H1 (cell line): ENCODE measurements around the gene MGMT. TPM values are rescaled to one million over a fixed set of nuclear protein-coding genes. Genes with fewer than 3 reads are reported as not detected.

Source experiments
- CTCF ChIA-PET: fragments of 300-600 bp; sonication (Branson Sonifier 250); formaldehyde crosslinking; loops from one replicate; lab custom pipeline; 2021; ENCODE audit not compliant: partially characterized antibody; lab: Charles Lee
- POLR2A ChIA-PET: fragments of 300-600 bp; sonication (Branson Sonifier 250); formaldehyde crosslinking; loops from one replicate; lab custom pipeline; 2021; ENCODE audit warnings: inconsistent platforms; ENCODE audit not compliant: partially characterized antibody; lab: Charles Lee
- DNase-seq, 2 experiments: peaks; one replicate each; pipeline versions ENCODE4 v3.0.0 to v3.0.0-alpha.2; 2010 to 2022; ENCODE audit warnings: low spot score in 2 of 2, low read depth in 1 of 2, mixed read lengths in 1 of 2
- FAIRE-seq: peaks from 2 replicates; lab custom pipeline; 2011; peaks lifted over from hg19 to GRCh38; lab: Jason Lieb, UNC
- H2AFZ ChIP-seq: 2 replicates; pipeline ENCODE4 v1.8.1; 2012; ENCODE audit warnings: low read length, inconsistent platforms
- H2AK5ac ChIP-seq: 2 replicates; pipeline ENCODE4 v1.6.1; 2013; ENCODE audit warnings: low read depth, low read length
- H2BK120ac ChIP-seq: replicated peaks from 2 replicates; pipeline ENCODE3; 2013; ENCODE audit warnings: low read depth, low read length, inconsistent platforms
- H2BK12ac ChIP-seq: 2 replicates; pipeline ENCODE4 v1.6.1; 2013; ENCODE audit warnings: low read depth, low read length
- H2BK15ac ChIP-seq: 2 replicates; pipeline ENCODE4 v1.6.1; 2013; ENCODE audit warnings: low read length
- H2BK20ac ChIP-seq: 2 replicates; pipeline ENCODE4 v1.6.1; 2013; ENCODE audit warnings: low read length
- H2BK5ac ChIP-seq: 2 replicates; pipeline ENCODE4 v1.6.1; 2013; ENCODE audit warnings: low read depth, low read length
- H3K14ac ChIP-seq: 2 replicates; pipeline ENCODE4 v1.6.1; 2013; ENCODE audit warnings: inconsistent platforms; ENCODE audit not compliant: insufficient read length
- H3K18ac ChIP-seq: 2 replicates; pipeline ENCODE4 v1.6.1; 2013; ENCODE audit warnings: low read length; ENCODE audit errors: extremely low read depth
- H3K23ac ChIP-seq: 2 replicates; pipeline ENCODE4 v1.6.1; 2013; ENCODE audit warnings: inconsistent platforms; ENCODE audit not compliant: insufficient read length
- H3K23me2 ChIP-seq: 2 replicates; pipeline ENCODE4 v1.6.1; 2013; ENCODE audit warnings: low read depth, low read length
- H3K27ac ChIP-seq: 2 replicates; pipeline ENCODE4 v1.6.1; 2011; ENCODE audit warnings: low read depth, low read length, inconsistent platforms
- H3K27me3 ChIP-seq, 4 experiments: replicated peaks in 1 of 4; 1 replicate in 1 of 4; 2 replicates in 3 of 4; pipeline versions ENCODE4 v1.6.1 to v1.8.1; 2011 to 2013; ENCODE audit warnings: low read length in 3 of 4, mild to moderate bottlenecking in 3 of 4, inconsistent platforms in 2 of 4, mixed read lengths in 2 of 4, moderate library complexity in 1 of 4; ENCODE audit not compliant: control insufficient read depth in 3 of 4, insufficient read depth in 3 of 4; ENCODE audit errors: extremely low read depth in 1 of 4
- H3K36me3 ChIP-seq, 4 experiments: 2 replicates each; pipeline versions ENCODE4 v1.6.1 to v1.8.1; 2011 to 2013; ENCODE audit warnings: mild to moderate bottlenecking in 4 of 4, low read length in 3 of 4, moderate library complexity in 2 of 4, control low read depth in 1 of 4, inconsistent platforms in 1 of 4; ENCODE audit not compliant: insufficient read depth in 4 of 4, control insufficient read depth in 2 of 4
- H3K4ac ChIP-seq: replicated peaks from 2 replicates; pipeline ENCODE3; 2013; ENCODE audit warnings: low read length, low read depth, mixed read lengths, inconsistent platforms; ENCODE audit not compliant: insufficient read length
- H3K4me1 ChIP-seq, 4 experiments: replicated peaks in 1 of 4; 1 replicate in 1 of 4; 2 replicates in 3 of 4; pipeline versions ENCODE4 v1.6.1 to v1.8.1; 2011 to 2013; ENCODE audit warnings: low read length in 3 of 4, inconsistent platforms in 2 of 4, mixed read lengths in 1 of 4; ENCODE audit not compliant: insufficient read depth in 4 of 4, control insufficient read depth in 3 of 4
- H3K4me2 ChIP-seq, 2 experiments: 2 replicates each; pipeline versions ENCODE4 v1.6.1 to v1.8.1; 2011 to 2013; ENCODE audit warnings: low read depth in 2 of 2, low read length in 2 of 2, control low read depth in 1 of 2, inconsistent platforms in 1 of 2, mild to moderate bottlenecking in 1 of 2; ENCODE audit not compliant: insufficient read depth in 1 of 2
- H3K4me3 ChIP-seq, 4 experiments: fragments of 200-600, 300-600 bp in 1 of 4; sonication (generic), shearing (Covaris generic), sonication (Bioruptor Twin) in 1 of 4; 2 replicates each; pipeline versions ENCODE4 v1.5.1 to v1.8.1; 2011 to 2016; ENCODE audit warnings: low read length in 4 of 4, low read depth in 3 of 4, control low read depth in 2 of 4, inconsistent platforms in 2 of 4, mild to moderate bottlenecking in 2 of 4, mixed read lengths in 1 of 4, moderate library complexity in 1 of 4; ENCODE audit not compliant: insufficient read depth in 2 of 4; ENCODE audit errors: extremely low read depth in 1 of 4
- H3K56ac ChIP-seq: replicated peaks from 2 replicates; pipeline ENCODE3; 2013; ENCODE audit warnings: low read depth, mild to moderate bottlenecking, mixed read lengths, low read length, inconsistent platforms; ENCODE audit not compliant: insufficient read length
- H3K79me1 ChIP-seq: 2 replicates; pipeline ENCODE4 v1.6.1; 2013; ENCODE audit warnings: low read depth, low read length, control low read depth
- H3K79me2 ChIP-seq, 2 experiments: 2 replicates each; pipeline versions ENCODE4 v1.6.1 to v1.8.1; 2012 to 2013; ENCODE audit warnings: low read length in 2 of 2, mild to moderate bottlenecking in 2 of 2, inconsistent platforms in 1 of 2; ENCODE audit not compliant: insufficient read depth in 2 of 2, control insufficient read depth in 1 of 2
- H3K9ac ChIP-seq, 4 experiments: replicated peaks in 1 of 4; 1 replicate in 1 of 4; 2 replicates in 3 of 4; pipeline versions ENCODE4 v1.6.1 to v1.8.1; 2011 to 2013; ENCODE audit warnings: low read depth in 3 of 4, low read length in 3 of 4, control low read depth in 2 of 4, mild to moderate bottlenecking in 2 of 4, moderate library complexity in 2 of 4, inconsistent platforms in 1 of 4; ENCODE audit errors: extremely low read depth in 1 of 4
- H3K9me3 ChIP-seq, 2 experiments: 2 replicates each; pipeline versions ENCODE4 v1.6.1 to v1.8.1; 2012 to 2013; ENCODE audit warnings: mild to moderate bottlenecking in 2 of 2, moderate library complexity in 2 of 2, control low read depth in 1 of 2, inconsistent platforms in 1 of 2, low read depth in 1 of 2, low read length in 1 of 2, mixed read lengths in 1 of 2; ENCODE audit not compliant: insufficient read depth in 2 of 2
- H4K20me1 ChIP-seq, 2 experiments: replicated peaks in 1 of 2; 2 replicates each; pipeline versions ENCODE3 to v1.8.1; 2011 to 2013; ENCODE audit warnings: inconsistent platforms in 2 of 2, low read length in 2 of 2, mild to moderate bottlenecking in 1 of 2; ENCODE audit not compliant: insufficient read depth in 2 of 2, control insufficient read depth in 1 of 2
- H4K5ac ChIP-seq: 2 replicates; pipeline ENCODE4 v1.6.1; 2013; ENCODE audit warnings: low read length, low read depth, mixed read lengths, inconsistent platforms; ENCODE audit not compliant: insufficient read length
- H4K8ac ChIP-seq: 2 replicates; pipeline ENCODE4 v1.8.0; 2013; ENCODE audit warnings: mild to moderate bottlenecking, moderate library complexity, low read length, inconsistent platforms; ENCODE audit not compliant: insufficient read depth; ENCODE audit errors: extremely low read depth
- H4K91ac ChIP-seq: replicated peaks from 2 replicates; pipeline ENCODE3; 2013; ENCODE audit warnings: low read length, mixed read lengths, inconsistent platforms; ENCODE audit not compliant: insufficient read length
- FOSL1 ChIP-seq: IDR thresholded peaks from 2 replicates; pipeline ENCODE4 v1.6.1; 2011; ENCODE audit warnings: mild to moderate bottlenecking, low read depth, low read length, moderate library complexity; ENCODE audit not compliant: insufficient read depth
- GTF2F1 ChIP-seq: IDR thresholded peaks from 2 replicates; pipeline ENCODE4 v1.6.1; 2012; ENCODE audit warnings: low read depth, low read length, improper control_type of control experiment, borderline replicate concordance
- JUND ChIP-seq: IDR thresholded peaks from 2 replicates; pipeline ENCODE4 v1.6.1; 2011; ENCODE audit warnings: mild to moderate bottlenecking, improper control_type of control experiment, low read length
- RAD21 ChIP-seq, 2 experiments: IDR thresholded peaks in 1 of 2; conservative IDR thresholded peaks in 1 of 2; 2 replicates each; pipeline ENCODE4 v1.6.1; 2011; ENCODE audit warnings: low read depth in 2 of 2, low read length in 2 of 2, improper control_type of control experiment in 1 of 2, inconsistent platforms in 1 of 2, mild to moderate bottlenecking in 1 of 2, moderate library complexity in 1 of 2
- TAF1 ChIP-seq: IDR thresholded peaks from 2 replicates; pipeline ENCODE4 v1.6.1; 2011; ENCODE audit warnings: mild to moderate bottlenecking, low read depth, low read length
- TBP ChIP-seq: IDR thresholded peaks from 2 replicates; pipeline ENCODE4 v1.6.1; 2011; ENCODE audit warnings: low read depth, low read length, improper control_type of control experiment
- WGBS, 2 experiments: shearing (Covaris generic) in 1 of 2; methylation state at CpG; one replicate each; pipeline versions ENCODE4 v1.1.6 to v1.1.7; 2013 to 2015; ENCODE audit warnings: low lambda C conversion rate in 2 of 2, mixed read lengths in 2 of 2, inconsistent platforms in 1 of 2, low coverage in 1 of 2, missing lambda C conversion rate in 1 of 2; ENCODE audit not compliant: insufficient replicate concordance in 2 of 2, insufficient coverage in 1 of 2, insufficient read length in 1 of 2; ENCODE audit errors: extremely low coverage in 1 of 2, missing lambda C conversion rate in 1 of 2; 5-methylcytosine and 5-hydroxymethylcytosine counted together
- polyA plus RNA-seq, 7 experiments: library from polyadenylated mRNA; depleted of rRNA in 3 of 7; stranded (reverse) in 5 of 7; unstranded in 2 of 7; fragments of >200 nt in 5 of 7; fragments of 200-250 nt in 2 of 7; gene quantifications; 1 replicate in 5 of 7; 2 replicates in 1 of 7; 4 replicates in 1 of 7; pipeline versions ENCODE4 v1.2.1 to v1.2.3, GENCODE V29; 2011 to 2013; ENCODE audit warnings: missing spikeins in 2 of 7, mixed read lengths in 2 of 7
- total RNA-seq: library from RNA; stranded (reverse); fragmentation: NEBNext Ultra II Directional; extraction: Animal tissue kit (Norgen Biotek cat#: 25700); gene quantifications from 2 replicates; pipeline ENCODE4 v1.2.1, GENCODE V29; 2021

MGMT gene
- total and polyA plus RNA-seq, 2 of the 8 experiments (the other 6 are each of a cell fraction or from before 2014, with no cell fraction given) = 9.9 to 10.7 TPM

GRCh38 chr10:129706523-129706922 is 239.5 kb downstream of the MGMT start:
- H3K4me1 ChIP-seq = peaks cover 0 to 7% (median 0%) of the 10 kb centered on the region in 4 experiments; a peak in 3 of 7 replicates
- 87% methylated on average over 11 of the region's 11 CpGs; no CpG with 5 or more reads in 1 of the 2 experiments for WGBS, 2 experiments
- H3K9me3 ChIP-seq = no peaks in the 10 kb centered on the region
- H3K23me2 ChIP-seq = no peaks in the 10 kb centered on the region
- peak overlapping the region; percentile 17 for H4K91ac ChIP-seq
- H3K56ac ChIP-seq = no peak overlapping the region
- POLR2A ChIA-PET = no interaction called here
- no peaks in the 10 kb centered on the region for H3K79me1 ChIP-seq
- no peak overlapping the region for H3K14ac ChIP-seq
- H4K20me1 ChIP-seq = no peaks in the 10 kb centered on the region
- H3K36me3 ChIP-seq = no peaks in the 10 kb centered on the region
- H4K8ac ChIP-seq = no peak overlapping the region
- no peaks in the 10 kb centered on the region for H3K79me2 ChIP-seq
- no peak overlapping the region for H2BK20ac ChIP-seq
- no peak overlapping the region for H3K4ac ChIP-seq
- H2AFZ ChIP-seq = no peak overlapping the region
- H3K4me3 ChIP-seq = no peak overlapping the region
- H2BK12ac ChIP-seq = 0 out of 2 replicates have a peak overlapping the region, but pooled peaks have one; percentile 87
- no peaks in the 10 kb centered on the region for H3K27me3 ChIP-seq
- CTCF ChIA-PET = interaction anchor here (0.6 to 1.3 kb wide), 4 partner anchors 48 to 375 kb away, joined by 3 to 6 read pairs (median 3); no protein-coding TSS in a partner anchor
- H2BK15ac ChIP-seq = no peak overlapping the region
- H3K9ac ChIP-seq = no peak overlapping the region
- TF ChIP-seq TBP (no peak), FOSL1 (no peak), JUND (no peak), TAF1 (no peak), RAD21 (IDR thresholded peaks at IDR 0.05 in 1 of 2, conservative IDR thresholded peaks at IDR 0.05 in 1 of 2; ENCODE audit: low read depth in 2 of 2, low read length in 2 of 2) (peak in 1 of 2 experiments; percentile 40; a peak in 2 of 4 replicates), GTF2F1 (no peak)
- TF ChIP-seq, all 59 proteins: peak for 1
- Histone ChIP-seq H3K27ac (no peak overlapping the region), H2BK5ac (0 out of 2 replicates have a peak overlapping the region, but pooled peaks have one; percentile 35), H4K5ac (no peak overlapping the region), H3K18ac (no peak overlapping the region; the same call in 1 of the 2 replicates), H2BK120ac (no peak overlapping the region), H2AK5ac (no peak overlapping the region), H3K4me2 (no peak overlapping the region), H3K23ac (no peak overlapping the region)
- DNase-seq (no peak), FAIRE-seq (no peak)
